ENCODE data around the gene RASSF3.

The RASSF3 gene

GRCh38 chr12:64736771-64737170 lies 126.5 kb downstream of the RASSF3 start:
- DNase-seq, result no peak

- peak; percentile 16 for DNase-seq
These were observed 127.2 kb downstream of the RASSF3 start for GRCh38 chr12:64737539-64737938.

GRCh38 chr12:64739778-64740177 lies 129.5 kb downstream of the RASSF3 start:
- DNase-seq, result no peak

- no peak for DNase-seq
These were observed 130.4 kb downstream of the RASSF3 start for GRCh38 chr12:64740646-64741045.

GRCh38 chr12:64742416-64742815 lies 132.1 kb downstream of the RASSF3 start:
- no peak for DNase-seq

GRCh38 chr12:64743206-64743605 lies 132.9 kb downstream of the RASSF3 start:
- DNase-seq, result no peak

GRCh38 chr12:64744422-64745258 lies 134.3 kb downstream of the RASSF3 start:
- no peak for DNase-seq

- no peak for DNase-seq
These were observed 135.0 kb downstream of the RASSF3 start for GRCh38 chr12:64745259-64745807.

GRCh38 chr12:64745980-64746379 lies 135.7 kb downstream of the RASSF3 start:
- DNase-seq, result no peak

GRCh38 chr12:64746663-64747062 lies 136.4 kb downstream of the RASSF3 start:
- DNase-seq, result no peak

Data from activated effector memory CD4-positive, alpha-beta T cell treated with Interleukin-2 at 50 U/mL for 16 hours (primary cell).